Neural progenitor cell (in vitro differentiated cells): ENCODE data around the gene ACACB.

Source experiments
- EZH2 ChIP-seq: fragments of 200-600 bp; sonication (generic); IDR thresholded peaks from 2 replicates; pipeline ENCODE4 v1.6.1; 2017; ENCODE audit warnings: antibody characterized with exemption, mild to moderate bottlenecking, moderate library complexity
- EZH2phosphoT487 ChIP-seq: fragments of 200-600 bp; sonication (generic); IDR thresholded peaks from 2 replicates; pipeline ENCODE4 v1.6.1; 2017; ENCODE audit warnings: antibody characterized with exemption
- TF ChIP-seq, protein P1 (sequence below): fragments of 200-600 bp; sonication (generic); IDR thresholded peaks from 2 replicates; pipeline ENCODE4 v1.5.1; 2017; ENCODE audit warnings: antibody characterized with exemption, mild to moderate bottlenecking

DNA sequence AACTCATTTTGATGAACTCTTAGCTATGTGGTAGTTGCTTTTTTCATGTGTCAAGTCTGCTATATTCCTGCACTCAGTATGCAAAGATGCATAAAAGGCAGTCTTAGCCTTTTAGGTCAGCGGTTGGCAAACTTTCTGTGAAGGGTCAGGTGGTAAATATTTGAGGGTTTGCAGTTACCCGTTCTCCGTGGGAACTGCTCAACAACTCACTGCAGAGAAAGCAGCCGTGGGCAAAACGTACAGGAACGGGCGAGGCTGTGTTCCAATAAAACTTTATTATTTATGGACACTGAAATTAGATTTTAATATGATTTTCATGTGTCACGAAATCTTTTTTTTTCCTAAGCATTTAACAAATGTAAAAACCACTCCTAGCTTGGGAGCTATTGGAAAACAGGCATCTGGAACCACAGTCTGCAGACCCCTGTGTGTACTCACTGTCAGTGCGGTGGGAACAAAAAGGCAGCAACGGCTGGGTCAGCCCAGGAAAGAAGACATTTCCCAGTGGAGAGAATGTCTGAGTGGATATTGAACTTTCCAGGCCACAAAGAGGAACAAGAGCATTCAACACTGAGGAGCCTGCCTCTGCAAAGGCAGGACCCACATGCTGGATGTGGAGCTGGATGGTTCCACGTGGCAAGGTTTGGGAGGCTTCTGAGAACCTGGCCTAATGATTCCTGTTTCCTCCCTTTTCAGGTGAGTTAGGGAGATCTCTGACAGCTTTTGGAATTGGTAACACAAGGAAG lies 3.5 kb upstream of the ACACB start:
- TF ChIP-seq, protein P1, sequence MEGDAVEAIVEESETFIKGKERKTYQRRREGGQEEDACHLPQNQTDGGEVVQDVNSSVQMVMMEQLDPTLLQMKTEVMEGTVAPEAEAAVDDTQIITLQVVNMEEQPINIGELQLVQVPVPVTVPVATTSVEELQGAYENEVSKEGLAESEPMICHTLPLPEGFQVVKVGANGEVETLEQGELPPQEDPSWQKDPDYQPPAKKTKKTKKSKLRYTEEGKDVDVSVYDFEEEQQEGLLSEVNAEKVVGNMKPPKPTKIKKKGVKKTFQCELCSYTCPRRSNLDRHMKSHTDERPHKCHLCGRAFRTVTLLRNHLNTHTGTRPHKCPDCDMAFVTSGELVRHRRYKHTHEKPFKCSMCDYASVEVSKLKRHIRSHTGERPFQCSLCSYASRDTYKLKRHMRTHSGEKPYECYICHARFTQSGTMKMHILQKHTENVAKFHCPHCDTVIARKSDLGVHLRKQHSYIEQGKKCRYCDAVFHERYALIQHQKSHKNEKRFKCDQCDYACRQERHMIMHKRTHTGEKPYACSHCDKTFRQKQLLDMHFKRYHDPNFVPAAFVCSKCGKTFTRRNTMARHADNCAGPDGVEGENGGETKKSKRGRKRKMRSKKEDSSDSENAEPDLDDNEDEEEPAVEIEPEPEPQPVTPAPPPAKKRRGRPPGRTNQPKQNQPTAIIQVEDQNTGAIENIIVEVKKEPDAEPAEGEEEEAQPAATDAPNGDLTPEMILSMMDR, result no peak
- TF ChIP-seq EZH2phosphoT487 (no peak), EZH2 (no peak)
